Esophagus squamous epithelium (tissue), 4 donors: ENCODE results near the gene PLA2R1.

Experiments
- CTCF ChIP-seq, 6 experiments: fragments of 450-650 bp in 4 of 6; fragments of 200-600 bp in 2 of 6; sonication (generic) in 2 of 6; IDR thresholded peaks; one replicate each; pipeline ENCODE4 v1.5.1; 2016 to 2019; ENCODE audit warnings: antibody characterized with exemption in 6 of 6, mild to moderate bottlenecking in 4 of 6, moderate library complexity in 4 of 6
- POLR2A ChIP-seq, 4 donors: fragments of 450-650 bp; IDR thresholded peaks; one replicate each; pipeline ENCODE4 v1.6.1; 2017; ENCODE audit warnings: antibody characterized with exemption in 4 of 4, mild to moderate bottlenecking in 4 of 4, moderate library complexity in 3 of 4

DNA sequence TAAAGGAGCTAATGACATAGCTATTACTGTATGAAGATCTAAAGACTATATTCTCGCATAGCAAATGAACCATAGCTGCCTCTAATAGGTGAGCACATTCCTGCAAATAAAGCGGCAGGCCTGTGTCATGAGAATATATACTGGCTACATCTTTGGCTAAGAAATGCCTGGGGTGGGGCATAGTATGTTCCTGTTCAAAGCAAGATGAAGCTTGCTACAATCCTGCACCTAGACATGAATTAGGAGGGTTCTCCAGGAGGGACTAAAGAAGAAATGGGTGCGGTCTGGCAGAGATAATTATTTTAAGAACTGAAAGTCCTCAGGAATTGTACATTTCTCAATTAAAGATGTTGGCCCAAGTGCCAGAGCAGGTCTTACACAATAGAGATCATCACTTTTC lies 46.8 kb upstream of the PLA2R1 start:
- TF ChIP-seq CTCF (IDR thresholded peaks at IDR 0.05) (no peak), POLR2A (IDR thresholded peaks at IDR 0.05) (no peak)
